ENCODE data around the gene RWDD4. TPM values are rescaled to one million over a fixed set of nuclear protein-coding genes. Genes with fewer than 3 reads are reported as not detected.
A peak's percentile ranks its signal among the peaks of the same experiment; 100 is the strongest.

Gene RWDD4
- total and polyA plus RNA-seq, 2 of the 4 experiments (the other 2 are of a cell fraction), result 8.5 to 8.8 TPM

GRCh38 chr4:183637461-183637860 is 21.5 kb downstream of the RWDD4 start:
- no peak overlapping the region for H3K27ac ChIP-seq (ENCODE audit: insufficient read depth, low read length)
- in situ Hi-C loops (cut with MboI; ENCODE audit: low sequenced_read_pairs), result no loop called here

More at GRCh38 chr4:183637461-183637860, 21.5 kb downstream of the RWDD4 start:
- ChIA-PET POLR2A (ENCODE audit: unreplicated experiment) (no interaction called here), CTCF (no interaction called here)
- intact Hi-C loops (cut with micrococcal nuclease), result loop anchor here (5.0 kb wide), 1 partner anchor 130 kb away; the partner anchor contains the start of gene ING2
- H4K20me1 ChIP-seq (ENCODE audit: insufficient read depth, low read length), result no peaks in the 10 kb centered on the region
- peaks cover 2% of the 10 kb centered on the region; the same call in 1 of the 2 replicates for H3K36me3 ChIP-seq (ENCODE audit: control insufficient read depth, insufficient read depth, low read length)
- peak overlapping the region; percentile 34; the same call in 1 of the 2 replicates for H3K4me2 ChIP-seq (ENCODE audit: low read depth, low read length)
- peak overlapping the region; percentile 59 for H2BK5ac ChIP-seq (ENCODE audit: low read depth, low read length, poor library complexity, severe bottlenecking)
- no peak overlapping the region for H2BK120ac ChIP-seq (ENCODE audit: low read depth, low read length)
- dilution Hi-C loops (cut with HindIII; ENCODE audit: low sequenced_read_pairs, unreplicated experiment), result no loop called here
- no peak overlapping the region for H3K56ac ChIP-seq (ENCODE audit: extremely low read depth, insufficient read depth, low read length)
- H3K18ac ChIP-seq (ENCODE audit: low read depth, low read length), result no peak overlapping the region
- no peaks in the 10 kb centered on the region for H3K27me3 ChIP-seq (ENCODE audit: control insufficient read depth, insufficient read depth, low read length)
- peaks cover 20% of the 10 kb centered on the region for H3K4me1 ChIP-seq (ENCODE audit: control insufficient read depth, insufficient read depth, low read length)
- 27% methylated on average over 2 of the region's 3 CpGs; no CpG with 5 or more reads in 1 of the 2 experiments for WGBS, 2 experiments (ENCODE audit: extremely low coverage in 2 of 2, insufficient read length in 1 of 2)
- peak overlapping the region in 1 of 2 experiments; percentile 70; a peak in 1 of 4 replicates for H4K8ac ChIP-seq (ENCODE audit: low read depth in 2 of 2, low read length in 2 of 2)
- no peak overlapping the region for H4K5ac ChIP-seq (ENCODE audit: low read depth, low read length)
- no peaks in the 10 kb centered on the region for H3K79me1 ChIP-seq (ENCODE audit: low read depth in 1 of 2, low read length in 2 of 2)
- no peak overlapping the region for H2AK9ac ChIP-seq (replicated peaks; ENCODE audit: low read depth, low read length, poor library complexity)
- BruUV-seq (replicated peaks), result no TSS peak
- DNase-seq (peak; percentile 53), ATAC-seq (ENCODE audit: low read depth) (0 out of 2 replicates have a peak, but pooled peaks have one; percentile 11)
- no peak overlapping the region for H2AFZ ChIP-seq (replicated peaks; ENCODE audit: low read length, poor library complexity)
- no peak overlapping the region for H3K14ac ChIP-seq (replicated peaks; ENCODE audit: low read depth, low read length)
- H3K9me3 ChIP-seq (ENCODE audit: control insufficient read depth, insufficient read depth, low read length), result no peaks in the 10 kb centered on the region
- no peak overlapping the region for H2AK5ac ChIP-seq (ENCODE audit: low read depth, low read length)
- H3K9ac ChIP-seq (ENCODE audit: low read depth, low read length), result no peak overlapping the region
- no peak overlapping the region for H2BK15ac ChIP-seq (ENCODE audit: low read depth, low read length)
- H2BK20ac ChIP-seq (ENCODE audit: low read depth, low read length), result no peak overlapping the region
- H3K9me1 ChIP-seq (ENCODE audit: insufficient read depth, low read length), result no peaks in the 10 kb centered on the region; the same call in none of the 2 replicates
- H4K91ac ChIP-seq (ENCODE audit: insufficient read depth, low read depth, low read length), result no peak overlapping the region
- no peak overlapping the region for H3K23ac ChIP-seq (ENCODE audit: low read depth, low read length)
- H3K4ac ChIP-seq (ENCODE audit: low read depth, low read length), result no peak overlapping the region
- H3K4me3 ChIP-seq (ENCODE audit: insufficient read depth, low read depth, low read length), result no peak overlapping the region
- TF ChIP-seq FOS (IDR thresholded peaks at IDR 0.05; ENCODE audit: low read depth, low read length) (peak; percentile 79), RAD21 (IDR thresholded peaks at IDR 0.05; ENCODE audit: low read length) (no peak), BHLHE40 (IDR thresholded peaks at IDR 0.05; ENCODE audit: low read depth, low read length) (peak; percentile 38; the same call in 1 of the 2 replicates)
